ENCODE results near the gene PLXNA2. TPM values are rescaled to one million over a fixed set of nuclear protein-coding genes. Genes with fewer than 3 reads are reported as not detected.

Gene PLXNA2
- total RNA-seq, 8 experiments from 2014 or later, result 14.3 to 50.5 (median 34.1) TPM

DNA sequence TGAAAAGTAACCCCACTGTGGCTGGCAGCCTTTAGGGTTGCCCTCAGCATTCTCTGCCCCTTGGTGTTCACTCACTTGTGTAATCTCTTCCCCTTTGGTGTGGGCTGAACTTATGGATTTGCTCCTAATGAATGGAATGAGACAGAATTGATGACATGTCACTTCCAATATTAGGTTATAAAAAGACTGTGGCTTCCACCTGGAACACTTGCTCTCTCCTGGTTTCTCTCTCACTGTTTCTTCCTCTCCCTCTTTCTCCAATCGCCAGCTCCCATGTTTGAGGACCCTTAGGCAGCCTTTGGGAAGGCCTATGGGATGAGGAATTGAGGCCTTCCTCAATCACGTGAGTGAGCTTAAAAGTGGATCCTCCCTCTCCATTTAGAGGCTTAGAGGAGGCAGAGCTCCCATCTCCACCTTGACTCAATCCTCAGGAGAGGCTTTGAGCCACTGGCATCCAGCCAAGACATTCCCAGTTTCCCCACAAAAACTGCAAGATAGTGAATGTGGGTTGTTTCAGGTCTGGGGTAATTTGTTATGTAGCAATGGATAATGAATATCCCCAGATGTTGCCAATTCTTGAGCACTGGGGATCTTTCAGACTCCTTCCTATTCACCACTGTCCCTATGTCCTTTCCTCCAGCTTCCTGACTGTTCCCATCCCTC lies 237.8 kb downstream of the PLXNA2 start:
- Histone ChIP-seq H3K4me1 (replicated peaks in 1 of 2) (peaks cover 11 to 30% of the 10 kb centered on the region in 2 donors), H3K4me3 (no peak overlapping the region), H3K27ac (no peak overlapping the region)
- WGBS, 10 experiments, result 78 to 100% (median 100%) methylated on average over 1 to 2 of the region's 2 CpGs; no CpG with 5 or more reads in 3 of the 10 experiments
- no peak for ATAC-seq (replicated peaks in 6 of 8)
- in situ Hi-C loops (cut with MboI; ENCODE audit: low pct_unique_long_range_greater_than_20kb in 2 of 9, low sequenced_read_pairs in 9 of 9, unreplicated experiment in 9 of 9), result loop anchor here in 3 of 9 experiments (25.0 kb wide), 1 partner anchor 231 kb away; the partner anchor contains the start of gene PLXNA2 (in 3 of the 3)

DNA sequence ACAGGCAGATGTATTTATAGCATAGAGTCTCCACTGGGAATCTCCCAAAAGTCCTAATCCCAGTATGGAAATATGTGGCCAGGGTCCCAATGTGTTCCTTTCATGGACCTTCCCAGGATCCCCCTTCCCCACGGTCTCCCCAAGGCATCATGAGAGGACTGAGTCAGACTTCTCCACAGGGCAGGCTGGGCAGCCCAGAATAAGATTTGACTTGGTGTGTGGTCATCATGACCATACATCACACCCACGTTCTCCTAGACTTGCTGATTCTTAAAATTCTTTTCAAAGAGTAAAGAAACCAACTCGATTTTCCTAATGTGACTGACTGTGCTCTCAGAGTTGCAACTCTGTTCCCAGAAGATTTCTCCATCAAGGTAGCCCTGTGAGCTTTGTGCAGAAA lies 239.3 kb downstream of the PLXNA2 start:
- H3K27ac ChIP-seq, result no peak overlapping the region
- in situ Hi-C loops (cut with MboI; ENCODE audit: low pct_unique_long_range_greater_than_20kb in 2 of 9, low sequenced_read_pairs in 9 of 9, unreplicated experiment in 9 of 9), result loop anchor here in 3 of 9 experiments (25.0 kb wide), 1 partner anchor 232 kb away; the partner anchor contains the start of gene PLXNA2 (in 3 of the 3)
- no peak overlapping the region for H3K4me3 ChIP-seq
- 0 to 80% (median 33%) methylated on average over 1 to 3 of the region's 3 CpGs for WGBS, 10 experiments
- peak in 1 of 8 experiments; percentile 23 for ATAC-seq (replicated peaks in 6 of 8)
- peaks cover 2 to 23% of the 10 kb centered on the region in 2 donors for H3K4me1 ChIP-seq (replicated peaks in 1 of 2)

DNA sequence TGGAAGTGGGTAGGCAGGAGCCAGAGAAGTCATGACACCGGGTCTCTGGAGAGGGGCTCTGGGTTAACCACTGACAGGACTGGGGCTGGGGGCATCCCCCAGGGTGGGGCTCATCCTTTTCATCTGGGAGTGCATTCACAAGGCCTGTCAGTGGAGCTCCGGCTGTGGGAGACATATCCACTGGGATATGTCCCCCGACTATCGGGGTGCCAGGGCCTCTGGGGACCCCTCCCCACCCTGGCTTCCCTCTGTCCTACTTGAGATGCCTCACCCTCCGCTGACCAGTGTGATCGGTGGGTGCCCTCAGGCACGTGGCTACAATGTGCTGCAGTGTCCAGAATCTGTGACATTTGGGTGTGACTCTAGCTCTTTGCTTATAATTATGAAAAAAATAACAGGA lies 240.9 kb downstream of the PLXNA2 start:
- Histone ChIP-seq H3K4me1 (replicated peaks in 1 of 2) (peaks cover 0 to 21% of the 10 kb centered on the region in 2 donors), H3K4me3 (no peak overlapping the region), H3K27ac (no peak overlapping the region)
- 57 to 95% (median 86%) methylated on average over 1 to 5 of the region's 7 CpGs; no CpG with 5 or more reads in 5 of the 10 experiments for WGBS, 10 experiments
- peak in 1 of 8 experiments; percentile 3 for ATAC-seq (replicated peaks in 6 of 8)
- in situ Hi-C loops (cut with MboI; ENCODE audit: low pct_unique_long_range_greater_than_20kb in 2 of 9, low sequenced_read_pairs in 9 of 9, unreplicated experiment in 9 of 9), result loop anchor here in 3 of 9 experiments (25.0 kb wide), 1 partner anchor 234 kb away; the partner anchor contains the start of gene PLXNA2 (in 3 of the 3)

DNA sequence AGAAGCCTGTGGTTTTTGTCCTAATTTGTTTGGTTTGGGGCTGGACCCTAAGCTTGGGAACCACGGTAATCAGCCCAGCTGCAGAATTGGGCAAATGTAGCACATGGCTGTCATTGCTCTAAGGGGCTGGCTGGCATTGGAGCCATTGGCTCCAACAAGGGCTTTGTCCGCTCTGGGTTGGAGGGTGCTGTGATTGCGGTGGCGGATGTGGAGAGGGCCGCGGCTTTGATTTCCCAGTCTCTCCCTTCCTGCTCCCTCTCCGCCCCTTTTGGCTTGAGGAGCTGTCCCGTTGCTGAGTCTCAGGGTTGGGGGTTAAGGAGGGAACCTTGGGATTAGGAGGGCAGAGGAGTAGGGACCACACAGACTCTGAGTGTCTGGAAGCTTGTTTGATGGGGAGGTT lies 241.5 kb downstream of the PLXNA2 start:
- in situ Hi-C loops (cut with MboI; ENCODE audit: low pct_unique_long_range_greater_than_20kb in 2 of 9, low sequenced_read_pairs in 9 of 9, unreplicated experiment in 9 of 9), result loop anchor here in 3 of 9 experiments (25.0 kb wide), 1 partner anchor 235 kb away; the partner anchor contains the start of gene PLXNA2 (in 3 of the 3)
- H3K4me1 ChIP-seq (replicated peaks in 1 of 2), result peaks cover 0 to 16% of the 10 kb centered on the region in 2 donors
- WGBS, 10 experiments, result 74 to 97% (median 84%) methylated on average over 2 to 8 of the region's 8 CpGs; no CpG with 5 or more reads in 4 of the 10 experiments
- no peak overlapping the region for H3K4me3 ChIP-seq
- no peak for ATAC-seq (replicated peaks in 6 of 8)
- no peak overlapping the region for H3K27ac ChIP-seq

DNA sequence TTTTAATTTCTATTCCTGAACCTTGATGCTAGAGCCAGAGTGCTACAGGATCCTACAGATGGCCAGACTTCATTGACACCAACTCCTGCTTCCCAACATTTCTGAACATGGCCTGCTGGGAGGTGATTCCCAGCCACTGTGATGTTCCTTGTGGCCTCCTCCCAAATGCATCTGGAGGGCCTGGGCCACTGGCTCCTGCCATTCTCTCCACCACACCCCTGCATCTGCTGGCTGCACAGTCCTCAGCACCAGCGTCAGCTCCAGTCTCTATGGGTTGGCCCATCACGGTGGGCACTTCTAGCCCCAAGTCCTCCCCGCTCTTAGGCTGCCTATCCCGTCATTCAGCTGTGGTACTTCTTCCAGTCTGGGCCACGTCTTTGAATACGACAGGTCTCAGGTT lies 242.1 kb downstream of the PLXNA2 start:
- in situ Hi-C loops (cut with MboI; ENCODE audit: low pct_unique_long_range_greater_than_20kb in 2 of 9, low sequenced_read_pairs in 9 of 9, unreplicated experiment in 9 of 9), result loop anchor here in 3 of 9 experiments (25.0 kb wide), 1 partner anchor 235 kb away; the partner anchor contains the start of gene PLXNA2 (in 3 of the 3)
- WGBS, 10 experiments, result 60 to 89% methylated on average over 1 to 4 of the region's 6 CpGs; no CpG with 5 or more reads in 8 of the 10 experiments
- H3K4me3 ChIP-seq, result no peak overlapping the region

DNA sequence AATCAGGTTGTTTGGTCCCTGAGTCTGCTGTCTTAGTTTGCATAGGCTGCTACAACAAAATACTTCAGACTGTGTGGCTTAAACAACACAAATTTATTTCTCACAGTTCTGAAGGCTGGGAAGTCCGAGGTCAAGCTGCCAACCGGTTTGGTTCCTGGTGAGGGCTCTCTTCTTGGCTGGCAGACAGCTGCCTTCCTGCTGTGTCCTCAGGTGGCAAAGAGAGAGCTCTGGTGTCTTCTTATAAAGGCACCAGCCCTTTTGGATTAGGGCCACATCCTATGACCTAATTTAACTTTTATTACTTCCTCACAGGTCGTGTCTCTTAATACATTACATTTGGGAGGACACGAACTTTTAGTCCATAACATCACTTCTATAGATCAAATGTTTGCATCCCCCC lies 243.7 kb downstream of the PLXNA2 start:
- in situ Hi-C loops (cut with MboI; ENCODE audit: low pct_unique_long_range_greater_than_20kb in 2 of 9, low sequenced_read_pairs in 9 of 9, unreplicated experiment in 9 of 9), result loop anchor here in 3 of 9 experiments (25.0 kb wide), 1 partner anchor 237 kb away; the partner anchor contains the start of gene PLXNA2 (in 3 of the 3)
- Histone ChIP-seq H3K4me1 (replicated peaks in 1 of 2) (peaks cover 0 to 11% of the 10 kb centered on the region in 2 donors), H3K4me3 (no peak overlapping the region), H3K27ac (no peak overlapping the region)
- WGBS, 10 experiments, result 26 to 92% (median 75%) methylated on average over 1 to 4 of the region's 4 CpGs; no CpG with 5 or more reads in 1 of the 10 experiments
- ATAC-seq (replicated peaks in 6 of 8), result no peak

More for the DNA sequence above, 242.1 kb downstream of the PLXNA2 start:
- H3K27ac ChIP-seq, result no peak overlapping the region
- peak in 1 of 8 experiments; percentile 74 for ATAC-seq (replicated peaks in 6 of 8)
- H3K4me1 ChIP-seq (replicated peaks in 1 of 2), result peaks cover 0 to 11% of the 10 kb centered on the region in 2 donors

DNA sequence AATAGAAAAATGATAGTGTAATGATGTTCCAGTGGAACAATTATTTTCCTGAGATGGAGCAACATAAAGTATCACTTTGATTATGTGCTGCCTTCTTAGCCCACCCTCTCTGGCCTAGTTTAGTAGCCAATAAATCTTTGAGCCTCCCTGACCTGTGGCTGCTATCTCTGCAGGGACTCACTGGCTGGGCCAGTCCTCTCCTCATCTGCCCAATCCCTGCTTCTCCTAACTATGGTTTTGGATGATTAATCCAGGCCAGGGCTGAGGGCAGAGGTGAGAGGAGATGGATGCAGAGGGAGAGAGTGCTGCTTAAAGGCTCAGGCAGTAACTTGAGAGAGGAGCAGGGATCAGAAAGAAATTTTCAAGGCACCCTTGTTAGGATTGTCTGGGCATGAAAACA lies 244.2 kb downstream of the PLXNA2 start:
- H3K27ac ChIP-seq, result no peak overlapping the region
- in situ Hi-C loops (cut with MboI; ENCODE audit: low pct_unique_long_range_greater_than_20kb in 2 of 9, low sequenced_read_pairs in 9 of 9, unreplicated experiment in 9 of 9), result loop anchor here in 4 of 9 experiments (25.0 kb wide), 2 partner anchors 113 to 237 kb away; partner anchors contain the start of gene PLXNA2 (in 3 of the 4)
- no peak overlapping the region for H3K4me3 ChIP-seq
- H3K4me1 ChIP-seq (replicated peaks in 1 of 2), result peaks cover 0 to 11% of the 10 kb centered on the region in 2 donors
- peak in 3 of 8 experiments; percentile 24 to 72 (median 40) for ATAC-seq (replicated peaks in 6 of 8)

DNA sequence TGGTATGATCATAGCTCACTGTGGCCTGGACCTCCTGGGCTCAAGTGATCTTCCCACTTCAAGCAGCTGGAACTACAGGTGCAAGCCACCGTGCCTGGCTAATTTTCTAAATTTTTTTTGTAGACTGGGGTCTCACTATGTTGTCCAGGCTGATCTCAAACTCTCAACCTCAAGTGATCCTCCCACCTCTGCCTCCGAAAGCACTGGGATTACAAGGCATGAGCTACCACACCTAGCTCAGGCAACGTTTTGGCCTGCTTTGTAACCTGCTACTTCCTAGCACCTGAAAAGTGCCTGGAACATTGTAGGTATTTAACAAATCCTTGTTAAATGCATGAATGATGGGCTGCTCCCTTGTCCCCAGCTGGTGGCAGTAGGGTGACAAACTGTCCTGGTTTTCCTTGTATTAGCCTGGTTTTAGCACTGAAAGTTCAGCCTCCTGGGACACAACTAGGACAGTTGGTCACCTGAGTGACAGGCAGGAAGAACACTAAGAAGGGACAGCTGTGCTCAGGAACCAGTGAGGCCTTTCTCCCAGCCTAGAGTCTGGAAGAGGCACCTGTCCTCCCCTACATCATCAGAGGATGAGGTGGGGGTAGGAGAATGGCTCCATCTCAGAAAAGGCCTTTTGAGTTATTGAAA lies 244.8 kb downstream of the PLXNA2 start:
- WGBS, 10 experiments, result 38 to 100% (median 82%) methylated on average over 1 to 3 of the region's 3 CpGs; no CpG with 5 or more reads in 2 of the 10 experiments

DNA sequence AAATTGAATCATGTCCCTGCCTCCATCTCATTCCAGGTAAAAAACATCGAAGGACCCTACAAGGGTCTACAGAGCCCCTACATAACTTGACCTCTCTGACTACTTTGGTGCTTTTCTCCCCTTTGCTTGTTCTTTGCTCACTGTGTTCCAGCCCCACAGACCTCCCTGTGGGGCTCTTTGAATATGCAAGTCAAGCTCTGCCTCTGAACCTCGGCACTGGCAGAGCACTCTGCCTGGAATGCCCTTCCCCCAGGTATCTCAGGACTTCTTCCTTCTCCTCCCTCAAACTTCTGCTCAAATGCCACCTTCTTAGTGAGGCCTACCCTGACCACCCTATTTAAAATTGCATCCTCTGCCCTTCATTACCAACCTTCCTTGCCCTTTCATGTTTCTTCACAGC lies 245.5 kb downstream of the PLXNA2 start:
- Histone ChIP-seq H3K27ac (no peak overlapping the region), H3K4me1 (replicated peaks in 1 of 2) (peaks cover 0 to 11% of the 10 kb centered on the region in 2 donors), H3K4me3 (no peak overlapping the region)
- in situ Hi-C loops (cut with MboI; ENCODE audit: low pct_unique_long_range_greater_than_20kb in 2 of 9, low sequenced_read_pairs in 9 of 9, unreplicated experiment in 9 of 9), result loop anchor here in 1 of 9 experiments (25.0 kb wide), 1 partner anchor 111 kb away; no protein-coding TSS in a partner anchor
- 61 to 100% (median 72%) methylated on average over 1 to 2 of the region's 2 CpGs; no CpG with 5 or more reads in 4 of the 10 experiments for WGBS, 10 experiments
- no peak for ATAC-seq (replicated peaks in 6 of 8)

More for the DNA sequence above, 244.8 kb downstream of the PLXNA2 start:
- ATAC-seq (replicated peaks in 6 of 8), result no peak
- in situ Hi-C loops (cut with MboI; ENCODE audit: low pct_unique_long_range_greater_than_20kb in 2 of 9, low sequenced_read_pairs in 9 of 9, unreplicated experiment in 9 of 9), result loop anchor here in 1 of 9 experiments (25.0 kb wide), 1 partner anchor 112 kb away; no protein-coding TSS in a partner anchor
- Histone ChIP-seq H3K4me1 (replicated peaks in 1 of 2) (peaks cover 0 to 11% of the 10 kb centered on the region in 2 donors), H3K27ac (no peak overlapping the region), H3K4me3 (no peak overlapping the region)

DNA sequence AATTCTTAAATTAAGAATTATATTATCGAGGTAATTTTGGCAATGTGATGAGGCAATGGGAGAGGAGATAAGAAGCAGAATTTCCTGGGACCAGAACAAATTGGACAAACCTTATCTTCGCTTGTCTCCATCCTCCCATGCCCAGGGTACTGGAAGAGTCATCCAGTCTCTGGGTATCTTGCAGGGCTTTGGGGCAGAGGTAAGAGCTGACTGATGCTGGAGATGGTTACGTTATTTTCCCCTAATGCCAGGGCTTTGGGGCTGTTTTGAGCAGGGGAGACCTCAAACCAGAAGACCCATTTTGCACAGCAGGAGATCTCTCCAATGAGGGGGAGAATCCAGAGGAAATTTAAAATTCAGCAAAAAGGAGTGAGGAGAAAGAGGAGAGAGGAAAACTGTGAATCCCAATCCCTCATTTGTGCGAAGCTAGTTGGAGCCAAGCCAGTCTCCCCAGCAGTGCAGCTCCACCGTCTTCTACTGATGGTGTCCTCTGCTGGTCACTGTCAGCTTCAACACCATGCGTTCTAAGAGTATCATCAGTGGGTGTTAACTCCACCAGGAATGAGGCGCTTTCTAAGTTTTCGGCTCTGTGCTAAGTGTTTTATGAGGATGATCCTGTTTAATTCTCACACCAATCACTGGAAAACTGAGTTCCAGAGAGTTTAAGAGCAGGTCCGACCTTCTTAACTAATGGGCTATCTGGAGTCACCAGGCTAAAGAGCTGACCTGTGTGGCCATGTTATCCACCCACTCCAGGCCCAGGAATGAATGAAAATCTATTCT lies 246.5 kb downstream of the PLXNA2 start:
- 11 to 82% (median 50%) methylated on average over 2 to 9 of the region's 9 CpGs for WGBS, 10 experiments
- Histone ChIP-seq H3K27ac (no peak overlapping the region), H3K4me1 (replicated peaks in 1 of 2) (peaks cover 0 to 11% of the 10 kb centered on the region in 2 donors), H3K4me3 (no peak overlapping the region)
- peak; percentile 75 to 98 (median 89) for ATAC-seq (replicated peaks in 6 of 8)
- in situ Hi-C loops (cut with MboI; ENCODE audit: low pct_unique_long_range_greater_than_20kb in 2 of 9, low sequenced_read_pairs in 9 of 9, unreplicated experiment in 9 of 9), result loop anchor here in 1 of 9 experiments (25.0 kb wide), 1 partner anchor 110 kb away; no protein-coding TSS in a partner anchor

DNA sequence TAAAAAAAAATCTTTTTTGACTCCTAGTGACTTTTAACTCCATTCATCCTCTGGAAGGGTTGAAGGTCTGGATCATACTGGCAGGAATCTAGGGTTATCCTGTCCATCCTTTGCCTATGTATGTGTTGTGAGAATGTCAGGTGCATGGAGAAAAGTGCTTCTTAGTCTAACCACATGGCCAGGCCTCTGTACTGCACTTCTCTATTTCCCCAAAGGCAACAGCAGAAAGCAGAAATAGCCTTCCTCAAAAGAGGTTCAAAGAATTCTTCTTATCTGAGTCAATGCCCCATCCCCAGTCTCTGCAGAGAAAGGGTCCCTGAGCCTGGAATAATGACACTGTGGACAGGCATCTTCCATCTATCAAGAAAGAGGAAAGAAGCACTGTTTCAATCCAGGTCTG lies 247.5 kb downstream of the PLXNA2 start:
- H3K4me1 ChIP-seq (replicated peaks in 1 of 2), result peaks cover 10 to 13% of the 10 kb centered on the region in 2 donors
- no peak for ATAC-seq (replicated peaks in 6 of 8)
- no peak overlapping the region for H3K27ac ChIP-seq
- no peak overlapping the region for H3K4me3 ChIP-seq
- in situ Hi-C loops (cut with MboI; ENCODE audit: low pct_unique_long_range_greater_than_20kb in 2 of 9, low sequenced_read_pairs in 9 of 9, unreplicated experiment in 9 of 9), result loop anchor here in 1 of 9 experiments (25.0 kb wide), 1 partner anchor 109 kb away; no protein-coding TSS in a partner anchor

DNA sequence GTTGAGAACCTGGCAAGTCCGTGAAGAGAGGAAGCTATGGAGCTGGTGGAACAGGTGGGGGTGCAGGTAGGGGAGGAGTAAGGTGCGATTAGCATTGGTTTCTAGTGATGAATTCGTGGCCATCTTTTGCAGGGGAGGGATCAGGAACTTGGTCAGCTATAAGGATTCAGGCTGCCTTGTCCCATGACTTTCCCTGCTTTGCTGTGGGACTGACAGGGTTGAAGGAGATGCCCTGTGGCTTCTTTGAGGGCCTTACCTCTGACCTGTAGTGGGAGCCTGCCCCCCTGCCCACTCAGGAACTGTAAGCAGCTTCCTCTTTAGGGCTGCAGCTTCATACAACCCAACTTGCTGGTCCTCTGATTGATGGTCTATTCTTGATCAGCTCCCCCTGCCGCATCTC lies 248.6 kb downstream of the PLXNA2 start:
- 36 to 100% (median 78%) methylated on average over 1 to 3 of the region's 4 CpGs; no CpG with 5 or more reads in 2 of the 10 experiments for WGBS, 10 experiments
- no peak for ATAC-seq (replicated peaks in 6 of 8)
- Histone ChIP-seq H3K4me3 (no peak overlapping the region), H3K27ac (no peak overlapping the region), H3K4me1 (replicated peaks in 1 of 2) (peaks cover 19 to 22% of the 10 kb centered on the region in 2 donors)
- in situ Hi-C loops (cut with MboI; ENCODE audit: low pct_unique_long_range_greater_than_20kb in 2 of 9, low sequenced_read_pairs in 9 of 9, unreplicated experiment in 9 of 9), result loop anchor here in 1 of 9 experiments (25.0 kb wide), 1 partner anchor 108 kb away; no protein-coding TSS in a partner anchor

Data from motor neuron (in vitro differentiated cells).